ENCODE results near the gene ZNF497. TPM values are rescaled to one million over a fixed set of nuclear protein-coding genes. Genes with fewer than 3 reads are reported as not detected.

The ZNF497 gene
- total and polyA plus RNA-seq, 10 donors = 0.44 to 3.0 (median 1.0) TPM

GRCh38 chr19:58385891-58386575 is 23.5 kb upstream of the ZNF497 start:
- Histone ChIP-seq H3K27me3 (replicated peaks in 1 of 7) (no peaks in the 10 kb centered on the region), H3K27ac (peak overlapping the region; percentile 93 to 99 (median 98)), H3K36me3 (peaks cover 0 to 32% (median 22%) of the 10 kb centered on the region in 6 donors), H3K9me3 (no peaks in the 10 kb centered on the region), H3K4me3 (peak overlapping the region; percentile 70 to 93 (median 78)), H3K4me1 (peaks cover 22 to 76% (median 57%) of the 10 kb centered on the region in 6 donors)
- 5 to 40% (median 11%) methylated on average over 1 to 36 of the region's 36 CpGs for WGBS, 5 donors
- DNase-seq = peak; percentile 78
- intact Hi-C loops (cut with DNase I; ENCODE audit: low total_unique reads) = no loop called here
- TF ChIP-seq POLR2AphosphoS5 (IDR thresholded peaks at IDR 0.05) (no peak), POLR2A (IDR thresholded peaks at IDR 0.05) (no peak)

DNA sequence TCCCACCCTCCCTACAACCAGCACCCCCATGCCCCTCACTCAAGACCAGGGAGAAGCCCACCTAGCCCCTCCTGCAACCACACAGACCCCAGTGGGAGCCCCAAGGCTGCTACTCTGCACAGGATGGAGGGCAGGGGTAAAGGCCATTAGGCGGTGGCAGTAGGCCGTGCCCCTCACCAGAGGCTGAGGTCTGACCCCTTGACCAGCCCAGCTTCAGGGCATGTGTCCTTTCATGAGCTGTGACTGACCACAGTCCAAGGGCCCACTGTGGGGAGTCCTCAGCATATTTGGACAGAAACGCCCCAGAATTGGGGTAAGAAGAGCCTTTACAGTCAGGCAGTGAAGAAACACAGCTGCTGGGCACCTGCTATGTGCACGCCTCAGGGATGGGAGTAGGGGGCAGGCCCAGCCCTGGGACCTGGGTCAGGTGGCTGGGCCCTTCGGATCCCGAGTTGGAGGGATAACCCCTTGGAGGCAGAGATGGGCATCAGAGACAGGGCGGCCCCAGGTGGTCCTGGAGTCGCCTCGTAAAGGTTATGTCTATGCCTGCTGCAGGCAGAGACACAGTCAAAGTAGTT is 22.9 kb upstream of the ZNF497 start:
- Histone ChIP-seq H3K27me3 (replicated peaks in 1 of 7) (no peaks in the 10 kb centered on the region), H3K4me1 (peaks cover 22 to 71% (median 53%) of the 10 kb centered on the region in 6 donors), H3K4me3 (peak overlapping the region in 5 of 8 donors; percentile 70 to 93 (median 77)), H3K9me3 (no peaks in the 10 kb centered on the region), H3K27ac (peak overlapping the region in 7 of 8 donors; percentile 93 to 99 (median 97)), H3K36me3 (peaks cover 0 to 26% (median 19%) of the 10 kb centered on the region in 6 donors)
- intact Hi-C loops (cut with DNase I; ENCODE audit: low total_unique reads) = no loop called here
- WGBS, 5 donors = 76 to 89% (median 84%) methylated on average over 6 to 9 of the region's 9 CpGs
- peak; percentile 77 for DNase-seq
- TF ChIP-seq POLR2A (IDR thresholded peaks at IDR 0.05) = no peak
- no peak for TF ChIP-seq POLR2AphosphoS5 (IDR thresholded peaks at IDR 0.05)
- no peak for TF ChIP-seq CTCF (IDR thresholded peaks at IDR 0.05 in 8 of 11, conservative IDR thresholded peaks at IDR 0.05 in 3 of 11)

GRCh38 chr19:58382997-58383603 is 20.5 kb upstream of the ZNF497 start:
- H3K27ac ChIP-seq = no peak overlapping the region
- TF ChIP-seq CTCF (IDR thresholded peaks at IDR 0.05 in 8 of 11, conservative IDR thresholded peaks at IDR 0.05 in 3 of 11) (no peak), POLR2AphosphoS5 (IDR thresholded peaks at IDR 0.05) (no peak), POLR2A (IDR thresholded peaks at IDR 0.05) (no peak)
- H3K27me3 ChIP-seq (replicated peaks in 1 of 7) = no peaks in the 10 kb centered on the region
- peaks cover 0 to 3% (median under 1%) of the 10 kb centered on the region in 6 donors for H3K36me3 ChIP-seq
- H3K4me1 ChIP-seq = peaks cover 37 to 66% (median 50%) of the 10 kb centered on the region in 6 donors
- H3K9me3 ChIP-seq = no peaks in the 10 kb centered on the region
- H3K4me3 ChIP-seq = no peak overlapping the region
- 92 to 98% (median 96%) methylated on average over 4 to 6 of the region's 6 CpGs for WGBS, 5 donors
- peak; percentile 66 for DNase-seq
- intact Hi-C loops (cut with DNase I; ENCODE audit: low total_unique reads) = no loop called here

- Histone ChIP-seq H3K9me3 (no peaks in the 10 kb centered on the region), H3K4me3 (peak overlapping the region; percentile 60 to 98 (median 83)), H3K27me3 (replicated peaks in 1 of 7) (no peaks in the 10 kb centered on the region), H3K27ac (peak overlapping the region; percentile 66 to 100 (median 96)), H3K4me1 (peaks cover 30 to 57% (median 43%) of the 10 kb centered on the region in 6 donors), H3K36me3 (no peaks in the 10 kb centered on the region)
- TF ChIP-seq POLR2A (IDR thresholded peaks at IDR 0.05) = no peak
- TF ChIP-seq POLR2AphosphoS5 (IDR thresholded peaks at IDR 0.05) = no peak
- TF ChIP-seq CTCF (IDR thresholded peaks at IDR 0.05 in 8 of 11, conservative IDR thresholded peaks at IDR 0.05 in 3 of 11) = no peak
- 27 to 32% (median 31%) methylated on average over 26 of the region's 26 CpGs for WGBS, 5 donors
- intact Hi-C loops (cut with DNase I; ENCODE audit: low total_unique reads) = no loop called here
- peak; percentile 85 for DNase-seq
Measured at GRCh38 chr19:58381460-58382212, 19.1 kb upstream of the ZNF497 start.
